SK-N-SH (cell line): ENCODE measurements around the gene BCAS3.

Source experiments
- EZH2phosphoT487 ChIP-seq: fragments of 200-600 bp; sonication (generic); IDR thresholded peaks from 2 replicates; pipeline ENCODE4 v1.6.1; 2017; ENCODE audit warnings: low read depth, mixed run types, mild to moderate bottlenecking, antibody characterized with exemption, moderate library complexity, borderline replicate concordance
- GABPA ChIP-seq: IDR thresholded peaks from 2 replicates; pipeline ENCODE4 v1.4.0; 2012; ENCODE audit warnings: low read depth, mild to moderate bottlenecking
- NFIC ChIP-seq: IDR thresholded peaks from 2 replicates; pipeline ENCODE4 v1.4.0; 2012; ENCODE audit warnings: borderline replicate concordance
- POLR2AphosphoS5 ChIP-seq: IDR thresholded peaks from 2 replicates; pipeline ENCODE4 v1.6.1; 2012; ENCODE audit warnings: low read depth, low read length
- RFX5 ChIP-seq: IDR thresholded peaks from 2 replicates; pipeline ENCODE4 v1.6.1; 2012; ENCODE audit warnings: mild to moderate bottlenecking, improper control_type of control experiment, low read length
- TF ChIP-seq, protein P1 (sequence below): fragments of 200-600 bp; sonication (generic); IDR thresholded peaks from 2 replicates; pipeline ENCODE4 v1.6.1; 2017; ENCODE audit warnings: antibody characterized with exemption, mild to moderate bottlenecking, moderate library complexity

DNA sequence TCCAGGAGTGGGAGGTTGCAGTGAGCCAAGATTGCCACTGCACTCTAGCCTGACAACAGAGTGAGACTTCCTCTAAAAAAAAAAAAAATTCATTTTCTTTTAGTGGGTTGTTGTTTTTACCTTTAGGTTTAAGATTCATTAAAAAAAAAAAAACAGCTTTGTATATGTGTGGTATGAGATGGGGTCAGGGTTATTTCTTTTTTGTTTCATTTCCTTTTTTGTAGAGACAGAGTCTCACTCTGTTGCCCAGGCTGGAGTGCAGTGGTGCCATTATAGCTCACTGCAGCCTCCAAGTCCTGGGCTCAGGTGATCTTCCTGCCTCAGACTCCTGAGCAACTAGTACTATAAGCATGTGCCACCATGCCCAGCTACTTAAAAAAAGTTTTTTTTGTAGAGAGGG lies 47.0 kb downstream of the BCAS3 start:
- TF ChIP-seq, protein P1, sequence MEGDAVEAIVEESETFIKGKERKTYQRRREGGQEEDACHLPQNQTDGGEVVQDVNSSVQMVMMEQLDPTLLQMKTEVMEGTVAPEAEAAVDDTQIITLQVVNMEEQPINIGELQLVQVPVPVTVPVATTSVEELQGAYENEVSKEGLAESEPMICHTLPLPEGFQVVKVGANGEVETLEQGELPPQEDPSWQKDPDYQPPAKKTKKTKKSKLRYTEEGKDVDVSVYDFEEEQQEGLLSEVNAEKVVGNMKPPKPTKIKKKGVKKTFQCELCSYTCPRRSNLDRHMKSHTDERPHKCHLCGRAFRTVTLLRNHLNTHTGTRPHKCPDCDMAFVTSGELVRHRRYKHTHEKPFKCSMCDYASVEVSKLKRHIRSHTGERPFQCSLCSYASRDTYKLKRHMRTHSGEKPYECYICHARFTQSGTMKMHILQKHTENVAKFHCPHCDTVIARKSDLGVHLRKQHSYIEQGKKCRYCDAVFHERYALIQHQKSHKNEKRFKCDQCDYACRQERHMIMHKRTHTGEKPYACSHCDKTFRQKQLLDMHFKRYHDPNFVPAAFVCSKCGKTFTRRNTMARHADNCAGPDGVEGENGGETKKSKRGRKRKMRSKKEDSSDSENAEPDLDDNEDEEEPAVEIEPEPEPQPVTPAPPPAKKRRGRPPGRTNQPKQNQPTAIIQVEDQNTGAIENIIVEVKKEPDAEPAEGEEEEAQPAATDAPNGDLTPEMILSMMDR = no peak
- TF ChIP-seq EZH2phosphoT487 = no peak
- no peak for TF ChIP-seq POLR2AphosphoS5
- no peak for TF ChIP-seq NFIC
- TF ChIP-seq RFX5 = no peak
- TF ChIP-seq GABPA = no peak
